A673 (cell line): ENCODE measurements around the gene DDX3X. TPM values are rescaled to one million over a fixed set of nuclear protein-coding genes. Genes with fewer than 3 reads are reported as not detected.

Source experiments
- BruUV-seq: library from RNA; stranded (reverse); fragments of 400-500 nt; replicated peaks from 2 replicates; lab custom pipeline; 2021; lab: Mats Ljungman, UMichigan
- CTCF ChIA-PET: fragments of 300-600 bp; sonication (Branson Sonifier 250); formaldehyde crosslinking; loops from one replicate; lab custom pipeline; 2022; ENCODE audit warnings: antibody characterized with exemption; lab: Charles Lee
- POLR2A ChIA-PET: fragments of 300-600 bp; sonication (Branson Sonifier 250); formaldehyde crosslinking; loops from one replicate; lab custom pipeline; 2022; ENCODE audit warnings: antibody characterized with exemption; ENCODE audit not compliant: low non-redundant PET; lab: Charles Lee
- DNase-seq: peaks from one replicate; pipeline ENCODE4 v3.0.0-alpha.2; 2015; ENCODE audit warnings: low spot score
- H3K27ac ChIP-seq: fragments of 200-600 bp; sonication (generic); 2 replicates; pipeline ENCODE4 v1.5.1; 2016; ENCODE audit warnings: mixed run types, low read depth, mild to moderate bottlenecking, mixed read lengths, antibody characterized with exemption, low read length; ENCODE audit not compliant: poor library complexity, severe bottlenecking
- H3K27me3 ChIP-seq: fragments of 200-600 bp; sonication (generic); replicated peaks from 2 replicates; pipeline ENCODE4 v1.6.1; 2017; ENCODE audit warnings: mixed run types, low read depth, mild to moderate bottlenecking, mixed read lengths, antibody characterized with exemption, low read length; ENCODE audit not compliant: insufficient read depth, poor library complexity
- H3K36me3 ChIP-seq: fragments of 200-600 bp; sonication (generic); 2 replicates; pipeline ENCODE4 v1.6.1; 2016; ENCODE audit warnings: mixed run types, mild to moderate bottlenecking, mixed read lengths, antibody characterized with exemption, low read length; ENCODE audit not compliant: insufficient read depth, poor library complexity, severe bottlenecking
- H3K4me1 ChIP-seq: fragments of 200-600 bp; sonication (generic); 2 replicates; pipeline ENCODE4 v1.6.1; 2017; ENCODE audit warnings: mixed run types, mild to moderate bottlenecking, mixed read lengths, antibody characterized with exemption, low read length; ENCODE audit not compliant: insufficient read depth, poor library complexity, severe bottlenecking
- H3K4me3 ChIP-seq: fragments of 200-600 bp; sonication (generic); 2 replicates; pipeline ENCODE4 v1.5.1; 2016; ENCODE audit warnings: low read depth, mixed run types, mild to moderate bottlenecking, mixed read lengths, low read length; ENCODE audit not compliant: poor library complexity, severe bottlenecking
- H3K9me3 ChIP-seq: fragments of 200-600 bp; sonication (generic); 2 replicates; pipeline ENCODE4 v1.6.1; 2016; ENCODE audit warnings: mixed run types, low read depth, mild to moderate bottlenecking, mixed read lengths, antibody characterized with exemption, low read length; ENCODE audit not compliant: poor library complexity, severe bottlenecking
- EZH2 ChIP-seq: fragments of 200-600 bp; sonication (generic); IDR thresholded peaks from 2 replicates; pipeline ENCODE4 v1.6.1; 2017; ENCODE audit warnings: borderline replicate concordance, low read depth, mild to moderate bottlenecking, mixed read lengths, antibody characterized with exemption, low read length; ENCODE audit not compliant: poor library complexity, severe bottlenecking
- intact Hi-C: fragments of 100-400 bp; cut with micrococcal nuclease; formaldehyde crosslinking; loops from one replicate; pipeline ENCODE4 v1.10.0; 2022; ENCODE audit not compliant: unreplicated experiment
- total RNA-seq: library from RNA; stranded (reverse); gene quantifications from 2 replicates; pipeline ENCODE4 v1.2.3, GENCODE V29; 2021
- TF ChIP-seq, protein P1 (sequence below): fragments of 300-800, 200-600 bp; sonication (generic); conservative IDR thresholded peaks from 2 replicates; pipeline ENCODE4 v1.5.1; 2017; ENCODE audit warnings: low read depth, mild to moderate bottlenecking, antibody characterized with exemption, low read length, moderate library complexity, mixed read lengths

DDX3X gene
- total RNA-seq, 1 experiment from 2014 or later, result 454 TPM

DNA sequence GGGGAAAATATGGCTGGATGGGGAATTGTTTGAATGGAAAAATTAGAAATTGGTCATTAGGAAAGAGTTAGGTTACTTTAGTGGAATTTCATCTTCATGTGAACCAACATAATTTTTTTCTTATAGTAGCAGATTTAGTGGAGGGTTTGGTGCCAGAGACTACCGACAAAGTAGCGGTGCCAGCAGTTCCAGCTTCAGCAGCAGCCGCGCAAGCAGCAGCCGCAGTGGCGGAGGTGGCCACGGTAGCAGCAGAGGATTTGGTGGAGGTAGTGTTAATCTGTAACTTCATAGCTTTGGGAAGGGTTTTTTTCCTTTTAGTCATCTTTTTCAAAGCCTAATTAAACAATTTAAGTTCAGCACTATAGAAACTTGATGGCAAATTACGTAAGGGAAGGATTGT lies 13.2 kb downstream of the DDX3X start:
- ChIA-PET POLR2A (no interaction called here), CTCF (no interaction called here)
- Histone ChIP-seq H3K27ac (no peak overlapping the region), H3K4me1 (no peaks in the 10 kb centered on the region), H3K27me3 (no peaks in the 10 kb centered on the region), H3K9me3 (no peaks in the 10 kb centered on the region), H3K36me3 (peaks cover 82% of the 10 kb centered on the region), H3K4me3 (no peak overlapping the region)
- no TSS peak for BruUV-seq
- intact Hi-C loops, result no loop called here
- TF ChIP-seq, protein P1, sequence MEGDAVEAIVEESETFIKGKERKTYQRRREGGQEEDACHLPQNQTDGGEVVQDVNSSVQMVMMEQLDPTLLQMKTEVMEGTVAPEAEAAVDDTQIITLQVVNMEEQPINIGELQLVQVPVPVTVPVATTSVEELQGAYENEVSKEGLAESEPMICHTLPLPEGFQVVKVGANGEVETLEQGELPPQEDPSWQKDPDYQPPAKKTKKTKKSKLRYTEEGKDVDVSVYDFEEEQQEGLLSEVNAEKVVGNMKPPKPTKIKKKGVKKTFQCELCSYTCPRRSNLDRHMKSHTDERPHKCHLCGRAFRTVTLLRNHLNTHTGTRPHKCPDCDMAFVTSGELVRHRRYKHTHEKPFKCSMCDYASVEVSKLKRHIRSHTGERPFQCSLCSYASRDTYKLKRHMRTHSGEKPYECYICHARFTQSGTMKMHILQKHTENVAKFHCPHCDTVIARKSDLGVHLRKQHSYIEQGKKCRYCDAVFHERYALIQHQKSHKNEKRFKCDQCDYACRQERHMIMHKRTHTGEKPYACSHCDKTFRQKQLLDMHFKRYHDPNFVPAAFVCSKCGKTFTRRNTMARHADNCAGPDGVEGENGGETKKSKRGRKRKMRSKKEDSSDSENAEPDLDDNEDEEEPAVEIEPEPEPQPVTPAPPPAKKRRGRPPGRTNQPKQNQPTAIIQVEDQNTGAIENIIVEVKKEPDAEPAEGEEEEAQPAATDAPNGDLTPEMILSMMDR, result no peak
- no peak for TF ChIP-seq EZH2
- no peak for DNase-seq

DNA sequence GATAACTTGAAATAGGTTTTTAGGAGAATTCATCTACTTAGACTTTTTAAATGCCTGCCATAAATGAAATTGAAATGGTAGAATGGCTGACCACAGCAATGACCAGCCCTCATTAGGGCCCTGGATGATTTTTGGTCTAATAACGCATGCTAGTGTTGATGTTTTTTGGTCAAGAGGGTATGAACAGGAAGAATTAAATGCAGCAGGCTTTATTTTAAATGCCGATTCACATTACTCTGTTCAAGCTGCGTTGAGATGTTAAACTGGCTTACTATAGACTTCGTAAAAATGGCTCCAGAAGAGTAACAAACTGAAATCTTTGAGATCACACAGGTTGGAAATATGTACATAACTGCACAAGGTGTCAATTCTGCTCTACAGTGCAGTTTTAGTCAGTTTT lies 14.6 kb downstream of the DDX3X start:
- POLR2A ChIA-PET, result no interaction called here
- Histone ChIP-seq H3K27me3 (no peaks in the 10 kb centered on the region), H3K4me3 (no peak overlapping the region), H3K4me1 (no peaks in the 10 kb centered on the region), H3K36me3 (peaks cover 69% of the 10 kb centered on the region), H3K27ac (no peak overlapping the region), H3K9me3 (no peaks in the 10 kb centered on the region)
- TF ChIP-seq EZH2, result no peak
- TF ChIP-seq, protein P1, result no peak
- no TSS peak for BruUV-seq
- intact Hi-C loops, result no loop called here
- DNase-seq, result no peak
- CTCF ChIA-PET, result no interaction called here

DNA sequence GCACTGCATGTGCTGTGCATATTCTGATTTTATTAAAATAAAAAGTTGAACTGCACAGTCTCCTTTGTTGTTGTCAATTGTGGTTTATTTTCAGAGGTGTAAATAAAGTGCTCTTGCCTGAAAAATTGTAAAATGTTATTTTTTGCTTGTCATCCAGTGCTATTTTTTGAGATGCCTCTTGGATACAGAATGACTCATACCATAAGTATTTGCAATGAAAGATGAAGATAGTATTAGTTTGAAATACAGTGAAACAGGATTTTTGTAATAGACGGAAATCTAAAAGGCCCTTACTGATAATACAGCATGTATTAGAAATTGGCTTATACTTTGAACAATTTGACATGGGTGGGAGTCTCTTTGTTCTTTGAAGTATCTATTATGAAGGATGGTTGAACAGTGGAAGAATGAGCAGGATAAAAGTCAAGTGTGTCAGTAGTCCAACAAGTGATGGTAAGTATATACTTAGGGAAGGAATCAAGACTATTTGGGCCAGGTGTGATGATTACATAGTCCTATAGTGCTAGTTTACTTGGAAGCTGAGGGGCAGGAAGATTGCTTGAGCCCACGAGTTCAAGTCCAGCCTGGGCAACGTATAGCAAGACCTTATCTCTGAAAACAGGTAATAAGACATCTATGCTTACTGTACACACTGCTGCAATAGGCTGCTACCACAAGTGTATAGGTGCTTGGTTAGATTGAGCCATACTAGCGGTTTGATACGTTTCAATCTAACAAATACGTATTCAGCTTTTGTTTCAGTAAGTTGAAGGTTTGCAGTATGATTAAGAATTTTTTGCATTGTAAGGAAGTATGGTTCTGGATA lies 16.4 kb downstream of the DDX3X start:
- TF ChIP-seq EZH2, result no peak
- TF ChIP-seq, protein P1, result no peak
- peaks cover 50% of the 10 kb centered on the region for H3K36me3 ChIP-seq
- POLR2A ChIA-PET, result no interaction called here
- BruUV-seq, result no TSS peak
- no peak overlapping the region for H3K27ac ChIP-seq
- CTCF ChIA-PET, result no interaction called here
- H3K4me3 ChIP-seq, result no peak overlapping the region
- H3K9me3 ChIP-seq, result no peaks in the 10 kb centered on the region
- H3K27me3 ChIP-seq, result no peaks in the 10 kb centered on the region
- intact Hi-C loops, result no loop called here
- H3K4me1 ChIP-seq, result no peaks in the 10 kb centered on the region
- DNase-seq, result no peak
